GM08714 (cell line): Measurements from ENCODE around the gene CFAP299.

Experiments
- H3K4me3 ChIP-seq: fragments of 200-500 bp; sonication (Bioruptor generic); 2 replicates; pipeline ENCODE4 v1.5.1; 2014; ENCODE audit warnings: mild to moderate bottlenecking, low read length, inconsistent platforms
- ZNF274 ChIP-seq: IDR thresholded peaks from 2 replicates; pipeline ENCODE4 v1.6.1; 2012; ENCODE audit warnings: mild to moderate bottlenecking, low read depth, low read length

CFAP299 gene

GRCh38 chr4:80360900-80361299 lies 25.4 kb downstream of the CFAP299 start:
- H3K4me3 ChIP-seq: no peak overlapping the region
- TF ChIP-seq ZNF274: no peak

- TF ChIP-seq ZNF274: no peak
- no peak overlapping the region for H3K4me3 ChIP-seq
These were observed 25.9 kb downstream of the CFAP299 start for GRCh38 chr4:80361329-80361900.

GRCh38 chr4:80362578-80363181 lies 27.1 kb downstream of the CFAP299 start:
- no peak for TF ChIP-seq ZNF274
- H3K4me3 ChIP-seq: no peak overlapping the region

- H3K4me3 ChIP-seq: no peak overlapping the region
- TF ChIP-seq ZNF274: no peak
These were observed 30.4 kb downstream of the CFAP299 start for GRCh38 chr4:80365928-80366327.

GRCh38 chr4:80367737-80368136 lies 32.2 kb downstream of the CFAP299 start:
- H3K4me3 ChIP-seq: no peak overlapping the region
- TF ChIP-seq ZNF274: no peak

GRCh38 chr4:80370635-80371034 lies 35.1 kb downstream of the CFAP299 start:
- no peak overlapping the region for H3K4me3 ChIP-seq
- TF ChIP-seq ZNF274: no peak

GRCh38 chr4:80371046-80371445 lies 35.5 kb downstream of the CFAP299 start:
- TF ChIP-seq ZNF274: no peak

GRCh38 chr4:80374180-80374579 lies 38.6 kb downstream of the CFAP299 start:
- H3K4me3 ChIP-seq: no peak overlapping the region
- no peak for TF ChIP-seq ZNF274

More at GRCh38 chr4:80371046-80371445, 35.5 kb downstream of the CFAP299 start:
- no peak overlapping the region for H3K4me3 ChIP-seq

- no peak overlapping the region for H3K4me3 ChIP-seq
- TF ChIP-seq ZNF274: no peak
These were observed 46.7 kb downstream of the CFAP299 start for GRCh38 chr4:80382090-80382832.

- TF ChIP-seq ZNF274: no peak
- no peak overlapping the region for H3K4me3 ChIP-seq
These were observed 50.1 kb downstream of the CFAP299 start for GRCh38 chr4:80385397-80386280.

- TF ChIP-seq ZNF274: no peak
- H3K4me3 ChIP-seq: no peak overlapping the region
These were observed 50.9 kb downstream of the CFAP299 start for GRCh38 chr4:80386281-80386886.

GRCh38 chr4:80387390-80388283 lies 52.1 kb downstream of the CFAP299 start:
- H3K4me3 ChIP-seq: no peak overlapping the region
- no peak for TF ChIP-seq ZNF274

- no peak for TF ChIP-seq ZNF274
- no peak overlapping the region for H3K4me3 ChIP-seq
These were observed 52.7 kb downstream of the CFAP299 start for GRCh38 chr4:80388284-80388607.
